ENCODE measurements around the gene PDLIM5. TPM values are rescaled to one million over a fixed set of nuclear protein-coding genes. Genes with fewer than 3 reads are reported as not detected.

Gene PDLIM5
- total and polyA plus RNA-seq, 2 of the 8 experiments (the other 6 are each of a cell fraction or from before 2014, with no cell fraction given): 37.3 to 62.1 TPM

- Histone ChIP-seq H3K56ac (replicated peaks; ENCODE audit: insufficient read length, low read depth, low read length) (no peak overlapping the region), H4K5ac (ENCODE audit: insufficient read length, low read depth, low read length) (no peak overlapping the region), H3K4me3 (ENCODE audit: extremely low read depth in 1 of 4, insufficient read depth in 2 of 4, low read depth in 3 of 4, low read length in 4 of 4) (no peak overlapping the region), H3K9me3 (ENCODE audit: insufficient read depth in 2 of 2, low read depth in 1 of 2, low read length in 1 of 2) (no peaks in the 10 kb centered on the region; a peak in 1 of 4 replicates), H3K79me1 (ENCODE audit: low read depth, low read length) (no peaks in the 10 kb centered on the region), H4K91ac (replicated peaks; ENCODE audit: insufficient read length, low read length) (no peak overlapping the region), H3K27ac (ENCODE audit: low read depth, low read length) (no peak overlapping the region), H3K36me3 (ENCODE audit: control insufficient read depth in 2 of 4, insufficient read depth in 4 of 4, low read length in 3 of 4) (no peaks in the 10 kb centered on the region), H3K23ac (ENCODE audit: insufficient read length) (no peak overlapping the region), H4K20me1 (replicated peaks in 1 of 2; ENCODE audit: control insufficient read depth in 1 of 2, insufficient read depth in 2 of 2, low read length in 2 of 2) (no peaks in the 10 kb centered on the region), H2BK20ac (ENCODE audit: low read length) (no peak overlapping the region), H3K4ac (replicated peaks; ENCODE audit: insufficient read length, low read depth, low read length) (no peak overlapping the region), H3K23me2 (ENCODE audit: low read depth, low read length) (no peaks in the 10 kb centered on the region), H3K4me2 (ENCODE audit: insufficient read depth in 1 of 2, low read depth in 2 of 2, low read length in 2 of 2) (no peak overlapping the region), H4K8ac (ENCODE audit: extremely low read depth, insufficient read depth, low read length) (no peak overlapping the region), H3K14ac (ENCODE audit: insufficient read length) (no peak overlapping the region), H2AFZ (ENCODE audit: low read length) (no peak overlapping the region), H3K18ac (ENCODE audit: extremely low read depth, low read length) (no peak overlapping the region), H3K27me3 (replicated peaks in 1 of 4; ENCODE audit: control insufficient read depth in 3 of 4, extremely low read depth in 1 of 4, insufficient read depth in 3 of 4, low read length in 3 of 4) (no peaks in the 10 kb centered on the region), H3K4me1 (replicated peaks in 1 of 4; ENCODE audit: control insufficient read depth in 3 of 4, insufficient read depth in 4 of 4, low read length in 3 of 4) (no peaks in the 10 kb centered on the region), H2AK5ac (ENCODE audit: low read depth, low read length) (no peak overlapping the region), H3K9ac (replicated peaks in 1 of 4; ENCODE audit: extremely low read depth in 1 of 4, low read depth in 3 of 4, low read length in 3 of 4) (no peak overlapping the region), H2BK15ac (ENCODE audit: low read length) (no peak overlapping the region), H2BK5ac (ENCODE audit: low read depth, low read length) (no peak overlapping the region), H2BK120ac (replicated peaks; ENCODE audit: low read depth, low read length) (no peak overlapping the region), H3K79me2 (ENCODE audit: control insufficient read depth in 1 of 2, insufficient read depth in 2 of 2, low read length in 2 of 2) (peaks cover 0 to 9% of the 10 kb centered on the region in 2 experiments; a peak in 1 of 4 replicates), H2BK12ac (ENCODE audit: low read depth, low read length) (no peak overlapping the region)
- WGBS, 2 experiments (ENCODE audit: extremely low coverage in 1 of 2, insufficient coverage in 1 of 2, insufficient read length in 1 of 2, insufficient replicate concordance in 2 of 2, low coverage in 1 of 2, low lambda C conversion rate in 2 of 2, missing lambda C conversion rate in 1 of 2): 98% methylated on average over 2 of the region's 2 CpGs; no CpG with 5 or more reads in 1 of the 2 experiments
- DNase-seq (ENCODE audit: low read depth in 1 of 2, low spot score in 2 of 2): no peak
- ChIA-PET POLR2A (ENCODE audit: partially characterized antibody) (no interaction called here), CTCF (ENCODE audit: partially characterized antibody) (no interaction called here)
- no peak for FAIRE-seq
- TF ChIP-seq E2F6 (IDR thresholded peaks at IDR 0.05) (no peak), RNF2 (IDR thresholded peaks at IDR 0.05; ENCODE audit: borderline replicate concordance, low read depth, low read length, missing control alignments, poor library complexity, severe bottlenecking) (no peak), CBX5 (IDR thresholded peaks at IDR 0.05; ENCODE audit: low read depth, low read length) (no peak), TAF1 (IDR thresholded peaks at IDR 0.05; ENCODE audit: low read depth, low read length) (no peak), RAD21 (IDR thresholded peaks at IDR 0.05 in 1 of 2, conservative IDR thresholded peaks at IDR 0.05 in 1 of 2; ENCODE audit: low read depth in 2 of 2, low read length in 2 of 2) (no peak), CTCF (IDR thresholded peaks at IDR 0.05; ENCODE audit: control extremely low read depth in 1 of 3, insufficient read depth in 1 of 3, low read depth in 1 of 3, low read length in 3 of 3) (no peak), CEBPB (IDR thresholded peaks at IDR 0.05; ENCODE audit: low read depth, low read length) (no peak), ZNF274 (IDR thresholded peaks at IDR 0.05; ENCODE audit: borderline replicate concordance, extremely low read depth, low read length) (no peak), SRF (IDR thresholded peaks at IDR 0.05; ENCODE audit: low read depth, low read length) (no peak), SUZ12 (IDR thresholded peaks at IDR 0.05; ENCODE audit: low read length) (no peak), CBX8 (IDR thresholded peaks at IDR 0.05; ENCODE audit: borderline replicate concordance, low read depth, low read length) (no peak)
These were observed 112.5 kb downstream of the PDLIM5 start for GRCh38 chr4:94564252-94564651.

Measured in H1 (cell line).